SH-SY5Y (cell line): ENCODE results near the gene DYNLT2B.

Source experiments
- GATA2 ChIP-seq: IDR thresholded peaks from 2 replicates; pipeline ENCODE4 v1.6.1; 2011; ENCODE audit warnings: mild to moderate bottlenecking, low read depth, low read length
- GATA3 ChIP-seq: IDR thresholded peaks from 2 replicates; pipeline ENCODE4 v1.6.1; 2011; ENCODE audit warnings: low read depth, mild to moderate bottlenecking, low read length, moderate library complexity

DNA sequence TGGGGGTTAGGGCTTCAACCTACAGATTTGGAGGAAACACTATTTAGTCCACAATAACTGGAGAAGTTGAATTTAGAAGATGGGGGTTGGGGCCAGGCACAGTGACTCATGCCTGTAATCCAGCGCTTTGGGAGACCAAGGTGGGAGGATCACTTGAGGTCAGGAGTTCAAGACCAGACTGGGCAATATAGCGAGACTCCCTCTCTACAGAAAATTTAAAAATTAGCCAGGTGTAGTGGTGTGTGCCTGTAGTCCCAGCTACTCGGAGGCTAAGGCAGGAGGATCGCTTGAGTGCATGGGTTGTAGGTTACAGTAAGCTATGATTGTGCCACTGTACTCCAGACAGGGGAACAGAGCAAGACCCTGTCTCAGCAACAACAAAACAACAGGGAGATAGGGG lies 5.0 kb upstream of the DYNLT2B start:
- TF ChIP-seq GATA3 (no peak), GATA2 (no peak)
